Measurements from ENCODE around the gene FOXL2.

FOXL2 gene

DNA sequence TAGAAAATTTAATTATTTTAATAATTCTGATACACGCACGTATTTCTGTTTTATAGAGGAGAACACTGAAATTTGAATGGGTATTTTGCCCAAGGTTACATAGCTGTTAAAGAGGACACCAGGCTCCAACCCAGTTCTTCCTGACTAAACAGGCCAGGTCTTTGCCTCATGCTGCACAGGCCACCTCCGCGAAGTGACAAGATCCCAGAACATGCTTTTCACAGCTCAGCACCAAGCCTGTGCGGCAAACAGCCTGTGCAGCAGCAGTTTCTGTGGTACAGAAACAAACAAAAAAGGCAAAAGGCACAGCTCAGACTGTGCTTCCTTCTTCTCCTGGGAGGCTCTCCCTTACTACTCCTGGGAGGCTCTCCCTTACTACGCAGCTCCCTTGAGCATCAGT is 6.5 kb downstream of the FOXL2 start:
- no peak overlapping the region for H3K4me2 ChIP-seq (ENCODE audit: low read depth, low read length, poor library complexity, severe bottlenecking)
- H3K9me2 ChIP-seq (replicated peaks; ENCODE audit: low read depth, low read length) = no peaks in the 10 kb centered on the region
- H3K27me3 ChIP-seq (ENCODE audit: insufficient read depth, low read length, poor library complexity, severe bottlenecking) = no peaks in the 10 kb centered on the region
- no peaks in the 10 kb centered on the region for H4K20me1 ChIP-seq (ENCODE audit: insufficient read depth, low read length, poor library complexity, severe bottlenecking)
- TF ChIP-seq EZH2phosphoT487 (IDR thresholded peaks at IDR 0.05; ENCODE audit: borderline replicate concordance) (no peak), CTCF (conservative IDR thresholded peaks at IDR 0.05; ENCODE audit: low read length) (no peak)
- no peaks in the 10 kb centered on the region for H3K79me2 ChIP-seq (ENCODE audit: insufficient read depth, low read length)
- H2AFZ ChIP-seq (ENCODE audit: low read length) = no peak overlapping the region
- H3K4me1 ChIP-seq (ENCODE audit: insufficient read depth, low read length, poor library complexity, severe bottlenecking) = no peaks in the 10 kb centered on the region
- H3K36me3 ChIP-seq (ENCODE audit: insufficient read depth, low read length) = no peaks in the 10 kb centered on the region
- no peak overlapping the region for H3K9ac ChIP-seq (ENCODE audit: low read depth, low read length, poor library complexity, severe bottlenecking)
- H3F3A ChIP-seq (ENCODE audit: low read depth) = no peaks in the 10 kb centered on the region
- H3K4me3 ChIP-seq (ENCODE audit: low read length, poor library complexity, severe bottlenecking) = no peak overlapping the region
- H3K9me3 ChIP-seq (ENCODE audit: insufficient read depth, low read depth, low read length) = no peaks in the 10 kb centered on the region

- no peak for TF ChIP-seq CTCF (conservative IDR thresholded peaks at IDR 0.05; ENCODE audit: low read length)
- no peak for TF ChIP-seq EZH2phosphoT487 (IDR thresholded peaks at IDR 0.05; ENCODE audit: borderline replicate concordance)
- H3K36me3 ChIP-seq (ENCODE audit: insufficient read depth, low read length) = no peaks in the 10 kb centered on the region
- H3K4me2 ChIP-seq (ENCODE audit: low read depth, low read length, poor library complexity, severe bottlenecking) = no peak overlapping the region
- H3K9me2 ChIP-seq (replicated peaks; ENCODE audit: low read depth, low read length) = no peaks in the 10 kb centered on the region
- H3K4me1 ChIP-seq (ENCODE audit: insufficient read depth, low read length, poor library complexity, severe bottlenecking) = no peaks in the 10 kb centered on the region
- H3K27me3 ChIP-seq (ENCODE audit: insufficient read depth, low read length, poor library complexity, severe bottlenecking) = no peaks in the 10 kb centered on the region
- no peaks in the 10 kb centered on the region for H3F3A ChIP-seq (ENCODE audit: low read depth)
- H3K4me3 ChIP-seq (ENCODE audit: low read length, poor library complexity, severe bottlenecking) = no peak overlapping the region
- no peak overlapping the region for H2AFZ ChIP-seq (ENCODE audit: low read length)
- no peaks in the 10 kb centered on the region for H3K9me3 ChIP-seq (ENCODE audit: insufficient read depth, low read depth, low read length)
- no peak overlapping the region for H3K9ac ChIP-seq (ENCODE audit: low read depth, low read length, poor library complexity, severe bottlenecking)
- H4K20me1 ChIP-seq (ENCODE audit: insufficient read depth, low read length, poor library complexity, severe bottlenecking) = no peaks in the 10 kb centered on the region
- H3K79me2 ChIP-seq (ENCODE audit: insufficient read depth, low read length) = no peaks in the 10 kb centered on the region
These were observed 7.2 kb downstream of the FOXL2 start for GRCh38 chr3:138939561-138940241.

- no peak overlapping the region for H3K9ac ChIP-seq (ENCODE audit: low read depth, low read length, poor library complexity, severe bottlenecking)
- no peaks in the 10 kb centered on the region for H3F3A ChIP-seq (ENCODE audit: low read depth)
- no peaks in the 10 kb centered on the region for H3K36me3 ChIP-seq (ENCODE audit: insufficient read depth, low read length)
- H3K9me2 ChIP-seq (replicated peaks; ENCODE audit: low read depth, low read length) = no peaks in the 10 kb centered on the region
- H4K20me1 ChIP-seq (ENCODE audit: insufficient read depth, low read length, poor library complexity, severe bottlenecking) = no peaks in the 10 kb centered on the region
- no peak overlapping the region for H2AFZ ChIP-seq (ENCODE audit: low read length)
- no peak overlapping the region for H3K4me2 ChIP-seq (ENCODE audit: low read depth, low read length, poor library complexity, severe bottlenecking)
- H3K4me3 ChIP-seq (ENCODE audit: low read length, poor library complexity, severe bottlenecking) = no peak overlapping the region
- no peak for TF ChIP-seq EZH2phosphoT487 (IDR thresholded peaks at IDR 0.05; ENCODE audit: borderline replicate concordance)
- no peaks in the 10 kb centered on the region for H3K4me1 ChIP-seq (ENCODE audit: insufficient read depth, low read length, poor library complexity, severe bottlenecking)
- H3K79me2 ChIP-seq (ENCODE audit: insufficient read depth, low read length) = no peaks in the 10 kb centered on the region
- no peaks in the 10 kb centered on the region for H3K27me3 ChIP-seq (ENCODE audit: insufficient read depth, low read length, poor library complexity, severe bottlenecking)
- H3K9me3 ChIP-seq (ENCODE audit: insufficient read depth, low read depth, low read length) = no peaks in the 10 kb centered on the region
These were observed 7.9 kb downstream of the FOXL2 start for GRCh38 chr3:138938877-138939560.
